HG02571 (cell line): Measurements from ENCODE around the gene AOX1.
"Not testable (repeated sequence)": the region's sequence is repeated elsewhere in the genome, so short reads cannot be mapped to it uniquely, and the experiment has no call there.

Experiments
- ATAC-seq: cut with Tn5 transposase; IDR thresholded peaks from one replicate; pipeline ENCODE4 v1.9.1; 2021; ENCODE audit warnings: mild to moderate bottlenecking, moderate library complexity; ENCODE audit not compliant: unreplicated experiment

Gene AOX1

DNA sequence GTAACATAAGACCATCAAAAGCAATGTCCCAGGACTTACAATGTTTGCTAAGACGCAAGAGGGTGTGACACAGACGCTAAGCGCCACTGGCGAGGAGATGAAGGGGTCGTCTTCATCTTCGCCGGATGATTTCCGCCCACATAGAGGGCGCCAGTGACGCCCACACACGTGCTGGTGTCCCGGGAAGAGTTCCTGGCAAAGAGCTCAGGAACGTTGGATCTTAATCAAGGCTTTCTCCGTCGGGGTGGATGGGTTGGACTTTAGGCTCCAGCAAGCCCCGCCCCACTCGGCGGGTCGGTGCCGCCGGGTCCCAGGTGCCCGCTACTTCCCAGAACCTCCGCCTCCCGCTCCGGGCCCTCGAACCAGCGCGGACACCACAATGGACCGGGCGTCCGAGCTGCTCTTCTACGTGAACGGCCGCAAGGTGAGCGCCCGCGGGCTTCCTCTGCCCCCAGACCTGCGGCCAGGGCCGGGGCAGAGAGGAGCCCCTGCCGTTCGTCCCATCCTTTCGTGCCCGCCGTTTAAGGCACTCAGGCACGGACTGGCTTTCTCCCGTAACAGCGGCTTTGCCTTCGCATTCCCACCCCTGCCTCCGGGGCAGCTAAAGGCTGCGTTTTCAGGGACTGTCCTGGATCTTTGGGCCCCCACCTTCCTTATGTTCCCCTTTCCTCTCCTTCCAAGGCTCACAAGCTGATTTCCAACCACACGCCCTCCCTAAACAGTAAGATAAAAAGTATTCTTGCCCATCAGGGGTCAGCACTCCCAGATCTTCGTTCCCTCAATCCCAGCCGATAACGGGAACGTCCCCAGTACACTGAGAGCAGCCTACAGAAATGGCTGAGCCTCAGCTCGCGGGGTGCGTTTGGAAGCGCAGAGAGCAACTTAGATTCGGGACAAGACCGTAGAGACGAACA is at the start of gene AOX1:
TSS of gene AOX1 (plus strand) at position 285 of the 914 bp plus-strand sequence. CDS start at position 380, 95 bp downstream.
- ATAC-seq = no peak

DNA sequence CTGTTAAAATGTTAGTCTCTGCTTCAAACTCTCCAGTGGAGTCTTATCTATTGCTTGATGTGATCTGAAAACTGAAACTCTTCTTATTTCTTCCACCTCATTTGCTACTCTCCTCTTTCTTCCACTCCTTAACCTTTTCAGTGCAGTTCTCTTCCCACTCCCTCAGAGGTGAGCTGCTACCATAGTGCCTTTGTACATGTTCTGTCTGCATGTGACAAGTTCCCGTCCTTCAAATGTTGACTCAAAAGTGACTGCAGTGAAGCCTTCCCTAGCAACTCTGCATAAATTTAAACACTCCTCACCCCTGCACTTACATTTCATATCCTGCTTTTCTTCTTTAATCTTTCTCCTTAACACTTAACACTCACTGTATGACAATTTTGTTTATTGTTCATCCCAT is 47.7 kb upstream of the AOX1 start:
- ATAC-seq = no peak

GRCh38 chr2:200540793-200541192 is 45.0 kb upstream of the AOX1 start:
- no peak for ATAC-seq

DNA sequence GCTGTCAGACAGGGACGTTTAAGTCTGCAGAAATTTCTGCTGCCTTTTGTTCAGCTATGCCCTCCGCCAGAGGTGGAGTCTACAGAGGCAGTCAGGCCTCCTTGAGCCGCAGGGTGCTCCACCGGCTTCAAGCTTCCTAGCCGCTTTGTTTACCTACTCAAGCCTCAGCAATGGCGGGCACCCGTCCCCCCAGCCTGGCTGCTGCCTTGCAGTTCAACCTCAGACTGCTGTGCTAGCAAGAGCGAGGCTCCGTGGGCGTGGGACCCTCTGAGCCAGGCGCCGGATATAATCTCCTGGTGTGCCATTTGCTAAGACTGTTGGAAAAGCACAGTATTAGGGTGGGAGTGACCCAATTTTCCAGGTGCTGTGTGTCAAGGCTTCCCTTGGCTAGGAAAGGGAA is 19.2 kb upstream of the AOX1 start:
- not testable (repeated sequence) for ATAC-seq

DNA sequence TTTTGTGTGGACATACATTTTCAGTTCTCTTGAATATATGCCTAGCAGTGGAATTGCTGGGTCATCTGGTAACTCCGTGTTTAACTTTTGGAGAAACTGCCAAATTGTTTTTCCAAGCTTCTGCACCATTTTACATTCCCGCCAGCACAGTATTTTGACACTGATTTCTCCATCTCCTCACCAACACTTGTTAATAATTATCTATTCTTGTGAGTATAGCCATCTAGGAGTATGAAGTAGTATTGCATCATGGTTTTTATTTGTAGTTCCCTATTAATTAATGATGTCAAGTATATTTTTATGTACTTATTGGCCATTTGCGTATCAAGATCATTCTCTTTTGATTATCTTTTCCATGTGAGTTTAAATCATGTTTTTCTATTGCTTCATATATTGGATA is 17.9 kb upstream of the AOX1 start:
- no peak for ATAC-seq

DNA sequence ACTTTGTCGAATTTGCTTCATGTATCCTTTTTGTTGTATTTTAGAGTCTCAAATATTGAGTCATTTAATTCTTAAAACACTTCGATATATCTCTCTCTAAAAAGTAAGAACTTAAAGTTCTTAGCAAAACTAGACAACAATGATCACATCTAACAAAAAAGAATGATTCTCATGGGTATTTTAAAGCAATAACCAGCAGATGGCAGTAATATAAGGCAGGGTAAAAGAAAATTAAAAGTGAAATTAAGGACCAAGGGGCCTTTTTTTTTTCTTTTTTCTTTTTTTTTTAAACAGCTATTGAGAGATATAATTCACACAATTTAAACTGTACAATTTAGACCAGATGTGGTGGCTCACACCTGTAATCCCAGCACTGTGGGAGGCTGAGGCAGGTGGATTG is 9.9 kb upstream of the AOX1 start:
- no peak for ATAC-seq

- ATAC-seq = no peak
These were observed 8.8 kb upstream of the AOX1 start for GRCh38 chr2:200577027-200577426.

DNA sequence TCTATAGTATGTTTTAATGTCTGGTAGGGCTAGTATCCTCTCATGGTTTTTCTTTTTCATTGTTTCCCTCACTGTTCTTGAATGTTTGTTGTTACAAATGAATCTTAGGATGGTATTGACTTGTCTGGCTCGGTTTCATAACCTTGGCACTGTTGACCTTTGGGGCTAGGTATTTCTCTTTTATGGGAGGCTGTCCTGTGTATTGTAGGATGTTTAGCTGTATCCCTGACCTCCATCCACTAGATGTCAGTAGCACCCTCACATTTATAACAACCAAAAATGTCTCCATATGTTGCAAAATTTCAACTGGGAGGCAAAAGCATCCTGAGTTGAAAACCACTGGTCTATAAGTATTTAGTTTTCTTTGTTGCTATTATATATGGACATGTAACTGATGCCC is 7.0 kb upstream of the AOX1 start:
- no peak for ATAC-seq

- no peak for ATAC-seq
These were observed 1.2 kb upstream of the AOX1 start for GRCh38 chr2:200584639-200585038.

GRCh38 chr2:200585340-200585729 is 479 bp upstream of the AOX1 start:
- ATAC-seq = no peak

DNA sequence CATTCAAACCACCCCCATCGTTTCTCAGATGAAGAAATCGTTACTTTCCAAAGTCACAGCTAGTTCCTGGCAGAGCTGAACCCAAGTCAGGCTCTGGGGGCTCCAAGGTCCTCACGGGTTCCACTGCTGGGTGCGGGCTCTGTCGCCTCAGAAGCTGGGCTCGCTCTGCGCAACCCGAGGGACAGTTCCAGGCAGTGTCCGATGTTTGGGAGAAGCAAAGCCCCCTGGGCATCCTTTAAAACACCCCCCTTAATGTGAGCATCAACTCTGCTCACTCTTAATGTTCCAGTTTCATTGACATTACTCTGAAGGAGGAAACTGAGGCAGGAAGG is 796 bp downstream of the AOX1 start:
- ATAC-seq = no peak

- ATAC-seq = no peak
These were observed 1.3 kb downstream of the AOX1 start for GRCh38 chr2:200587007-200587616.

DNA sequence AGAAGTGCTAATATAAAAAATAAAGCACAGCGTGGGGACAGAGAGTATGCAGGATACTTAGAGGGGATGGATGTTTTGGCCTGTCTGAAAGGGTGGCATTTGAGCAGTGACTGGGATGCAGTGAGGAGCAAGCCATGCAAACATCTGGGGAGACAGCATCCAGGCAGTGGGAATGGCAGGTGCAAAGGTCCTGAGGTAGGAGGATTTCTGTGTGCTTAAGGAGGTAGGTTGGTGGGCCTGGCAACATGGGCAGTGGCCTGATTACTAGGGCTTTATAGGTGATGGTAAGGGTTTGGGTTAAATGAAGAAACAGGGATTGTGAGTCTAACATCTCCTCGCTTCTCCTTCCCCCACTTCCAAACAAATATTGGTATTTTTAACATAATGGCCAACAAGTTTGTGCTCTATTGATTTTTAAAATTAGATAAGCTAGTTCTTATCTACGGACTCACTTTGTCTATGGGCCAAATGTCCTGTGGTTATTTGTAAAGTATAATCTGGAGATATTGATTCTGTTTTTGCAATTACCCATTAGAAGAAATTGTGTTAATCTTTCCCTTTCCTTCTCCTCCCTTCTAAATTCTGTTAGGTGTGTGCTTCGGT is 2.4 kb downstream of the AOX1 start:
- ATAC-seq = no peak

GRCh38 chr2:200590090-200590489 is 4.3 kb downstream of the AOX1 start:
- ATAC-seq = no peak

GRCh38 chr2:200591308-200591707 is 5.5 kb downstream of the AOX1 start:
- no peak for ATAC-seq

DNA sequence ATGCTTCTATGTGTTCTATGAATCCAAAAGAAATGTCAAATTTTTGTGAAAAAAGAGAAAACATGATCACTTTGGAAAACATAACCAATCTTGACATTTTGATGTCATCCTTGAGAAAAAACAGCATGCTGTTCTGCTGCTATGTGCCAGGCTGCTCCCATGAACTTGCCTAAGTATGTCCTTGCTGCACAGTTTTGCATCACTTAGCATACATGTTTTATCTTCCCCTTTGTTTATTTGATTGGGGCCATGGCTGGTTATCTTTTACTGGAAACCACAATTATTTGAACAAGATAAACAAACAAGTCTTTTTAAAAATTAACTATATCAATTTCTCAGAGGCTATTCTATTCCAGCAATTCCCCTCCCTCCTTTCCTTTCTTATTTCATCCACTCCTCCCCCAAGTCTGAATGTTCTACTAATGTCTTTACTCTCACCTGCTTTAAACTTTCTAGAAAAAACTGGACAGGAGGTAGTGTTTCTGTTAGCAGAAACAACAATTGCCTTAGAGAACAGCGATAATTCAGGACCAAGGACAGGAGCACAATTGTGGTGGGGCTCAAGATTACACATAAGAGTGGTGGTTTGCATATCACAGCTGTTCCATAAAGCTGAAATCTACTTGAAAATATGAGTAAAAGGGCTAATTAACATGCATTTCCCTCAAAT is 6.7 kb downstream of the AOX1 start:
- no peak for ATAC-seq

DNA sequence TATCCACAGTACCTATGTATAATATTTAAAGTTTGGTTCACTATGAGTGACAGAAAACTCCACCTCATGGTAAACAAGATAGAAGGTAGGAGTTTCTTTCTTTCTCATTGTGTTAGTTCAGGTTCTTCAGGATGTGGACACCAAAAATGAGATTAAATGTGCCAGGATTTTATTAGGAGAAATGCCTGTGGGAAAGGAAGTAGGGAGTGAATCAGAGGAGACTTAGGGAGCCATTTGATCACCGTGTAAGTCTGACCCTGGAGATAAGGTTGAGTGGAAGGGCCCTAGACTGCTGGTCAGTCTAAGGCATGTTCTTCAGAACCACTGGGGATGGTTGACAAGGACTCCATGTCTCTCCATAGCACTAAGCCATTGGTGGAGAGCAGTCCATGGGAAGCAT is 8.1 kb downstream of the AOX1 start:
- no peak for ATAC-seq

GRCh38 chr2:200595913-200596312 is 10.1 kb downstream of the AOX1 start:
- no peak for ATAC-seq

- ATAC-seq = no peak
These were observed 11.2 kb downstream of the AOX1 start for GRCh38 chr2:200596774-200597570.

- ATAC-seq = no peak
These were observed 13.4 kb downstream of the AOX1 start for GRCh38 chr2:200599206-200599605.
